ENCODE measurements around the gene KIF1B. TPM values are rescaled to one million over a fixed set of nuclear protein-coding genes. Genes with fewer than 3 reads are reported as not detected.
"Not testable (repeated sequence)": the region's sequence is repeated elsewhere in the genome, so short reads cannot be mapped to it uniquely, and the experiment has no call there.

KIF1B gene
- total RNA-seq, 2 experiments from 2014 or later, result 7.1 to 8.9 TPM

DNA sequence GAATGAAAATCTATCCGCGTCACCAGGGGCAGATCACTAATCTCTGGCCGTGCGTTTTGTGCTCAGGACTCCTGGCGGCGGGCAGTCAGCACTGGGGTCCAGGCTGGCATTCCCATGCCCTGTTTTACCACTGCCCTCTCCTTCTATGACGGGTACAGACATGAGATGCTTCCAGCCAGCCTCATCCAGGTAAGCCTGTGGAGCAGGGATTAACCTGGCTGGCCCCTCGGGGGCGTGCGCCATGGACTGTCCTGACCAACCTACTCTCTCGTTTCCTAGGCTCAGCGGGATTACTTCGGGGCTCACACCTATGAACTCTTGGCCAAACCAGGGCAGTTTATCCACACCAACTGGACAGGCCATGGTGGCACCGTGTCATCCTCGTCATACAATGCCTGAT is 209.0 kb downstream of the KIF1B start:
- ATAC-seq (no peak), DNase-seq (no peak)
- Mint-ChIP-seq H3K27ac (no peak overlapping the region), H3K36me3 (ENCODE audit: low read depth) (peaks cover 42% of the 10 kb centered on the region), H3K4me3 (no peak overlapping the region), H3K9me3 (no peaks in the 10 kb centered on the region), H3K4me1 (ENCODE audit: low read depth) (peaks cover 4% of the 10 kb centered on the region), H3K27me3 (no peaks in the 10 kb centered on the region)
- intact Hi-C loops (cut with micrococcal nuclease), result no loop called here
- ChIA-PET CTCF (no interaction called here), POLR2A (no interaction called here)
- TF ChIP-seq, protein P1, sequence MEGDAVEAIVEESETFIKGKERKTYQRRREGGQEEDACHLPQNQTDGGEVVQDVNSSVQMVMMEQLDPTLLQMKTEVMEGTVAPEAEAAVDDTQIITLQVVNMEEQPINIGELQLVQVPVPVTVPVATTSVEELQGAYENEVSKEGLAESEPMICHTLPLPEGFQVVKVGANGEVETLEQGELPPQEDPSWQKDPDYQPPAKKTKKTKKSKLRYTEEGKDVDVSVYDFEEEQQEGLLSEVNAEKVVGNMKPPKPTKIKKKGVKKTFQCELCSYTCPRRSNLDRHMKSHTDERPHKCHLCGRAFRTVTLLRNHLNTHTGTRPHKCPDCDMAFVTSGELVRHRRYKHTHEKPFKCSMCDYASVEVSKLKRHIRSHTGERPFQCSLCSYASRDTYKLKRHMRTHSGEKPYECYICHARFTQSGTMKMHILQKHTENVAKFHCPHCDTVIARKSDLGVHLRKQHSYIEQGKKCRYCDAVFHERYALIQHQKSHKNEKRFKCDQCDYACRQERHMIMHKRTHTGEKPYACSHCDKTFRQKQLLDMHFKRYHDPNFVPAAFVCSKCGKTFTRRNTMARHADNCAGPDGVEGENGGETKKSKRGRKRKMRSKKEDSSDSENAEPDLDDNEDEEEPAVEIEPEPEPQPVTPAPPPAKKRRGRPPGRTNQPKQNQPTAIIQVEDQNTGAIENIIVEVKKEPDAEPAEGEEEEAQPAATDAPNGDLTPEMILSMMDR (IDR thresholded peaks at IDR 0.05), result no peak

DNA sequence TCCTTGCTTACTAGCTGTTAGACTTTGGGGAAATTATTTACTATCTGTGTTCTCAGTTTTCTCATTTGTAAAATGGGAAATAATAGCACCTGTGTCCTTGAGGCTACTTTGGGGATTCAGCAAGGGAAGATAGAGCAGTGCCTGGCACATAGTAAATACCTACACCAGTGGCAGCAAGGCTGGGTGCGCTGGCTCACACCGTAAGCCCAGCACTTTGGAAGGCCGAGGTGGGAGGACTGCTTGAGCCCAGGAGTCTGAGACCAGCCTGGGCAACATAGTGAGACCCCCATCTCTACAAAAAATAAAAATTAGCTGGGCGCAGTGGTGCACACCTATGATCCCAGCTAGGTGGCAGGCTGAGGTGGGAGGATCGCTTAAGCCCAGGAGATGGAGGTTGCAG is 211.3 kb downstream of the KIF1B start:
- no peak for ATAC-seq
- no peak for DNase-seq
- no peaks in the 10 kb centered on the region for H3K27me3 Mint-ChIP-seq
- no peaks in the 10 kb centered on the region for H3K4me1 Mint-ChIP-seq (ENCODE audit: low read depth)
- H3K36me3 Mint-ChIP-seq (ENCODE audit: low read depth), result peaks cover 30% of the 10 kb centered on the region
- POLR2A ChIA-PET, result no interaction called here
- CTCF ChIA-PET, result interaction anchor here (1.7 kb wide), 1 partner anchor 72 kb away, joined by 6 read pairs; no protein-coding TSS in a partner anchor
- intact Hi-C loops (cut with micrococcal nuclease), result loop anchor here (10.0 kb wide), 1 partner anchor 47 kb away; no protein-coding TSS in a partner anchor
- H3K9me3 Mint-ChIP-seq, result no peaks in the 10 kb centered on the region
- H3K4me3 Mint-ChIP-seq, result no peak overlapping the region
- TF ChIP-seq, protein P1 (IDR thresholded peaks at IDR 0.05), result no peak
- no peak overlapping the region for H3K27ac Mint-ChIP-seq

DNA sequence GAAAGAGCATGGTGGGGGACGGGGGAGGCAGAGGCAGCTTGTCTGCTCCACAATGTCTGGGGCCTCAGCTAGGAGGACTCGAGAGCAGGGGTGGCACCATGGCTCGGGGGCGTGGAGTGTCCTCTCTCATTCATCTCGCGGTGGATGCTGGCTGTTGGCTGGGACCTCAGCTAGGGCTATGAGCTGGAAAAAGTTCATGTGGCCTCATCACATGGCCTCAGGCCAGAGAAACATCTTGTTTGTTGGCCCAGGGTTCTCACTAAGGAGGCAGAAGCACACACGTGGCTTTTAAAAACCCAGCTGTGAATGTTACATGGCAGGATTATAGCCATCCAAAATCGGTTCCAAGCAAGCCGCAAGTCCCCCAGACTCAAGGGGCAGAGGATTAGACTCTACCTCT is 213.7 kb downstream of the KIF1B start:
- ATAC-seq, result no peak
- TF ChIP-seq, protein P1 (IDR thresholded peaks at IDR 0.05), result no peak
- Mint-ChIP-seq H3K27me3 (no peaks in the 10 kb centered on the region), H3K27ac (no peak overlapping the region), H3K36me3 (ENCODE audit: low read depth) (peaks cover 13% of the 10 kb centered on the region), H3K9me3 (no peaks in the 10 kb centered on the region), H3K4me3 (no peak overlapping the region), H3K4me1 (ENCODE audit: low read depth) (peaks cover 2% of the 10 kb centered on the region)
- no peak for DNase-seq
- ChIA-PET POLR2A (interaction anchor here (1.0 kb wide), 1 partner anchor 19 kb away, joined by 4 read pairs; no protein-coding TSS in a partner anchor), CTCF (no interaction called here)
- intact Hi-C loops (cut with micrococcal nuclease), result loop anchor here (10.0 kb wide), 1 partner anchor 49 kb away; no protein-coding TSS in a partner anchor

DNA sequence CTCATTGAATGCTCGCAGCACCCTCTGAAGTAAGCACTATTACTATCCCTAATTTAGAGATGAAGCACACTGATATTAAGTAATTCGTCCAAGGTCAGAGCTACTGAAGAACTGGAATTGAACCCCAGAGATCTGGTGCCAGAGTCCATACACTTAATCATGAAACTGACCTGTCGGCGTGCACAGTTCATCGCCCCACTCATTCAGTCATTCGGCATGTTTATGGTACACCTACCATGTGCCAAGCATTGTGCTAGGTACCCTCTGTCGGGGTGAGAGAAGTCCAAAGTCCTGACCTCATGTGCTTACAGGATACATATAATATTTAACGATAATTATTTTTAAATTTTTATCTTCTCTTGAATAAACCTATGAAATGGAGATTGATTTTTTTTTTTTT is 214.3 kb downstream of the KIF1B start:
- ATAC-seq (no peak), DNase-seq (no peak)
- ChIA-PET POLR2A (interaction anchor here (1.0 kb wide), 1 partner anchor 20 kb away, joined by 4 read pairs; no protein-coding TSS in a partner anchor), CTCF (no interaction called here)
- TF ChIP-seq, protein P1 (IDR thresholded peaks at IDR 0.05), result no peak
- H3K4me3 Mint-ChIP-seq, result no peak overlapping the region
- H3K27me3 Mint-ChIP-seq, result no peaks in the 10 kb centered on the region
- no peaks in the 10 kb centered on the region for H3K9me3 Mint-ChIP-seq
- H3K36me3 Mint-ChIP-seq (ENCODE audit: low read depth), result peaks cover 9% of the 10 kb centered on the region
- intact Hi-C loops (cut with micrococcal nuclease), result loop anchor here (10.0 kb wide), 1 partner anchor 50 kb away; no protein-coding TSS in a partner anchor
- H3K4me1 Mint-ChIP-seq (ENCODE audit: low read depth), result peaks cover 2% of the 10 kb centered on the region
- no peak overlapping the region for H3K27ac Mint-ChIP-seq

DNA sequence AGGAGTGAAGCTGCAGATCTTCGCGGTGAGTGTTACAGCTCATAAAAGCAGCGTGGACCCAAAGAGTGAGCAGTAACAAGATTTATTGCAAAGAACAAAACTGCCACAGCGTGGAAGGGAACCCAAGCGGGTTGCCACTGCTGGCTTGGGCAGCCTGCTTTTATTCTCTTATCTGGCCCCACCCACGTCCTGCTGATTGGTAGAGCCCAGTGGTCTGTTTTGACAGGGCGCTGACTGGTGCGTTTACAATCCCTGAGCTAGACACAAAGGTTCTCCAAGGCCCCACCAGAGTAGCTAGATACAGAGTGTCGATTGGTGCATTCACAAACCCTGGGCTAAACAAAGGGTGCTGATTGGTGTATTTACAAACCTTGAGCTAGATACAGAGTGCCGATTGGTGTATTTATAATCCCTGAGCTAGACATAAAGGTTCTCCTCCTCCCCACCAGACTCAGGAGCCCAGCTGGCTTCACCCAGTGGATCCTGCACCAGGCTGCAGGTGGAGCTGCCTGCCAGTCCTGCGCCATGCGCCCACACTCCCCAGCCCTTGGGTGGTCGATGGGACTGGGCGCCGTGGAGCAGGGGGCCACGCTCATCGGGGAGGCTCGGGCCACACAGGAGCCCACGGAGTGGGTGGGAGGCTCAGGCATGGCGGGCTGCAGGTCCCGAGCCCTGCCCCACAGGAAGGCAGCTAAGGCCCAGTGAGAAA is 215.6 kb downstream of the KIF1B start:
- DNase-seq; ATAC-seq; H3K36me3 Mint-ChIP-seq (ENCODE audit: low read depth); H3K4me1 Mint-ChIP-seq (ENCODE audit: low read depth); H3K27ac Mint-ChIP-seq; POLR2A ChIA-PET; H3K9me3 Mint-ChIP-seq; H3K27me3 Mint-ChIP-seq; H3K4me3 Mint-ChIP-seq: not testable (repeated sequence)
- CTCF ChIA-PET, result interaction anchor here (1.2 kb wide), 2 partner anchors 217 to 641 kb away, joined by 3 read pairs; no protein-coding TSS in a partner anchor
- intact Hi-C loops (cut with micrococcal nuclease), result loop anchor here (10.0 kb wide), 1 partner anchor 51 kb away; no protein-coding TSS in a partner anchor

DNA sequence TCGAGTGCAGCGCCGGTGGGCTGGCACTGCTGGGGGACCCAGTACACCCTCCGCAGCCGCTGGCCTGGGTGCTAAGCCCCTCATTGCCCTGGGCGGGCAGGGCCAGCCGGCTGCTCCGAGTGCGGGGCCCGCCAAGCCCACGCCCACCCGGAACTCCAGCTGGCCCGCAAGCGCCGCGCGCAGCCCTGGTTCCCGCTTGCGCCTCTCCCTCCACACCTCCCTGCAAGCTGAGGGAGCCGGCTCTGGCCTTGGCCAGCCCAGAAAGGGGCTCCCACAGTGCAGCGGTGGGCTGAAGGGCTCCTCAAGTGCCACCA is 216.1 kb downstream of the KIF1B start:
- ATAC-seq; H3K27ac Mint-ChIP-seq; H3K4me3 Mint-ChIP-seq; H3K9me3 Mint-ChIP-seq; DNase-seq; POLR2A ChIA-PET; H3K27me3 Mint-ChIP-seq; H3K36me3 Mint-ChIP-seq (ENCODE audit: low read depth): not testable (repeated sequence)
- peaks cover 14% of the 10 kb centered on the region for H3K4me1 Mint-ChIP-seq (ENCODE audit: low read depth)
- CTCF ChIA-PET, result interaction anchor here (1.2 kb wide), 1 partner anchor 642 kb away, joined by 3 read pairs; no protein-coding TSS in a partner anchor
- intact Hi-C loops (cut with micrococcal nuclease), result loop anchor here (10.0 kb wide), 1 partner anchor 52 kb away; no protein-coding TSS in a partner anchor
